Natural killer cell (primary cell): ENCODE measurements around the gene REEP1. TPM values are rescaled to one million over a fixed set of nuclear protein-coding genes. Genes with fewer than 3 reads are reported as not detected.

Experiments used
- ATAC-seq, 3 donors: fragments of 150-1000 bp in 2 of 3; fragments of 200-7000 bp in 1 of 3; cut with Tn5 transposase; 1 replicate in 1 of 3; 2 replicates in 2 of 3; pipeline ENCODE4 v1.10.0; 2021; ENCODE audit warnings: mild to moderate bottlenecking in 2 of 3, moderate library complexity in 2 of 3
- DNase-seq, 2 donors: peaks; one replicate each; pipeline versions ENCODE4 v3.0.0 to v3.0.0-alpha.2; 2013 to 2021; ENCODE audit warnings: mixed read lengths in 1 of 2
- H3K27ac ChIP-seq: one replicate; pipeline ENCODE4 v1.5.1; 2013; ENCODE audit warnings: mild to moderate bottlenecking, low read length
- H3K27me3 ChIP-seq: one replicate; pipeline ENCODE4 v1.6.1; 2013; ENCODE audit warnings: low read length; ENCODE audit not compliant: control insufficient read depth, insufficient read depth
- H3K36me3 ChIP-seq: one replicate; pipeline ENCODE4 v1.6.1; 2013; ENCODE audit warnings: low read length; ENCODE audit not compliant: control insufficient read depth, insufficient read depth
- H3K4me1 ChIP-seq: one replicate; pipeline ENCODE4 v1.6.1; 2013; ENCODE audit warnings: low read length; ENCODE audit not compliant: control insufficient read depth, insufficient read depth
- H3K4me3 ChIP-seq: one replicate; pipeline ENCODE4 v1.5.1; 2013; ENCODE audit warnings: low read length
- H3K9me3 ChIP-seq: one replicate; pipeline ENCODE4 v1.6.1; 2013; ENCODE audit warnings: low read length; ENCODE audit not compliant: control insufficient read depth, insufficient read depth
- H3K27ac Mint-ChIP-seq, 2 donors: one replicate each; pipeline ENCODE4 v1.8.0; 2022; ENCODE audit warnings: mild to moderate bottlenecking in 2 of 2, mixed read lengths in 2 of 2, moderate library complexity in 1 of 2
- H3K27me3 Mint-ChIP-seq, 2 donors: one replicate each; pipeline ENCODE4 v1.8.0; 2022; ENCODE audit warnings: low read depth in 2 of 2, mixed read lengths in 2 of 2
- H3K36me3 Mint-ChIP-seq: one replicate; pipeline ENCODE4 v1.8.0; 2022; ENCODE audit warnings: mixed read lengths
- H3K4me1 Mint-ChIP-seq, 2 donors: one replicate each; pipeline ENCODE4 v1.8.0; 2022; ENCODE audit warnings: mixed read lengths in 2 of 2
- H3K4me3 Mint-ChIP-seq: one replicate; pipeline ENCODE4 v1.8.0; 2022; ENCODE audit warnings: mild to moderate bottlenecking, moderate library complexity, mixed read lengths
- H3K9me3 Mint-ChIP-seq, 2 donors: one replicate each; pipeline ENCODE4 v1.8.0; 2022; ENCODE audit warnings: mixed read lengths in 2 of 2
- CTCF ChIP-seq: fragments of 200-600 bp; IDR thresholded peaks from one replicate; pipeline ENCODE4 v1.8.0; 2022; ENCODE audit warnings: antibody characterized with exemption
- WGBS: methylation state at CpG from one replicate; pipeline ENCODE4 v1.1.7; 2013; ENCODE audit warnings: missing lambda C conversion rate; ENCODE audit not compliant: insufficient coverage; 5-methylcytosine and 5-hydroxymethylcytosine counted together
- intact Hi-C: fragments of 100-400 bp; cut with micrococcal nuclease; formaldehyde crosslinking; loops from one replicate; pipeline ENCODE4 v1.14.2; 2022
- total RNA-seq, 4 donors: library from RNA; stranded (reverse); fragments of 120-200 nt in 1 of 4; gene quantifications; one replicate each; pipeline versions ENCODE4 v1.2.3 to v1.2.4, GENCODE V29; 2013 to 2022

REEP1 gene
- total RNA-seq, 3 donors from 2014 or later (not counting 1 experiment from before 2014, with no cell fraction given), result 0.10 TPM; not detected in 2

GRCh38 chr2:86199834-86200177 is 137.6 kb downstream of the REEP1 start:
- no peaks in the 10 kb centered on the region for H3K27me3 ChIP-seq
- WGBS, result 0% methylated on average over 5 of the region's 8 CpGs
- Mint-ChIP-seq H3K27ac (peak overlapping the region; percentile 88 to 92), H3K36me3 (no peaks in the 10 kb centered on the region), H3K4me1 (peaks cover 41 to 48% of the 10 kb centered on the region in 2 donors), H3K4me3 (peak overlapping the region; percentile 100), H3K9me3 (no peaks in the 10 kb centered on the region), H3K27me3 (no peaks in the 10 kb centered on the region)
- TF ChIP-seq CTCF, result no peak
- ATAC-seq, result no peak
- peak overlapping the region; percentile 81 for H3K4me3 ChIP-seq
- peaks cover 17% of the 10 kb centered on the region for H3K4me1 ChIP-seq
- H3K9me3 ChIP-seq, result no peaks in the 10 kb centered on the region
- no peaks in the 10 kb centered on the region for H3K36me3 ChIP-seq
- no peak for DNase-seq
- intact Hi-C loops, result loop anchor here (5.0 to 10.0 kb wide), 2 partner anchors 93 to 315 kb away; partner anchors contain the start of genes POLR1A, PTCD3 and ST3GAL5
- H3K27ac ChIP-seq, result peak overlapping the region; percentile 68

- 53% methylated on average over 23 of the region's 23 CpGs for WGBS
- Mint-ChIP-seq H3K27me3 (no peaks in the 10 kb centered on the region), H3K36me3 (no peaks in the 10 kb centered on the region), H3K27ac (peak overlapping the region; percentile 97), H3K9me3 (no peaks in the 10 kb centered on the region), H3K4me1 (peaks cover 53 to 61% of the 10 kb centered on the region in 2 donors), H3K4me3 (peak overlapping the region; percentile 97)
- ATAC-seq (no peak), DNase-seq (no peak)
- Histone ChIP-seq H3K9me3 (no peaks in the 10 kb centered on the region), H3K36me3 (no peaks in the 10 kb centered on the region), H3K4me3 (peak overlapping the region; percentile 99), H3K27me3 (no peaks in the 10 kb centered on the region), H3K27ac (peak overlapping the region; percentile 98), H3K4me1 (peaks cover 27% of the 10 kb centered on the region)
- intact Hi-C loops, result loop anchor here (1.0 to 10.0 kb wide), 4 partner anchors 89 to 311 kb away; partner anchors contain the start of genes POLR1A, PTCD3 and ST3GAL5
- TF ChIP-seq CTCF, result no peak
Measured at GRCh38 chr2:86195808-86196387, 141.5 kb downstream of the REEP1 start.

GRCh38 chr2:86195055-86195807 is 142.2 kb downstream of the REEP1 start, which contains the start of gene IMMT:
Gene IMMT (minus strand): TSS chr2:86195462. CDS start chr2:86195382, 80 bp downstream.
- Histone ChIP-seq H3K4me1 (peaks cover 27% of the 10 kb centered on the region), H3K9me3 (no peaks in the 10 kb centered on the region), H3K27ac (peak within 1 kb of the TSS; percentile 98), H3K4me3 (peak within 1 kb of the TSS; percentile 99), H3K36me3 (peaks cover 2% of the 10 kb centered on the region), H3K27me3 (no peaks in the 10 kb centered on the region)
- intact Hi-C loops, result loop anchor here (1.0 to 10.0 kb wide), 4 partner anchors 88 to 310 kb away; partner anchors contain the start of genes POLR1A, PTCD3 and ST3GAL5
- Mint-ChIP-seq H3K9me3 (no peaks in the 10 kb centered on the region), H3K4me3 (peak within 1 kb of the TSS; percentile 97), H3K4me1 (peaks cover 54 to 61% of the 10 kb centered on the region in 2 donors), H3K27me3 (no peaks in the 10 kb centered on the region), H3K27ac (peak within 1 kb of the TSS; percentile 97), H3K36me3 (no peaks in the 10 kb centered on the region)
- TF ChIP-seq CTCF, result no peak
- DNase-seq (peak; percentile 86 to 97), ATAC-seq (peak; percentile 88 to 97 (median 91))
- under 1% methylated on average over 74 of the region's 74 CpGs for WGBS
